ENCODE results near the gene NRK.
"Not testable (repeated sequence)": the region's sequence is repeated elsewhere in the genome, so short reads cannot be mapped to it uniquely, and the experiment has no call there.

Gene NRK

GRCh38 chrX:105803891-105804290 is 18.4 kb upstream of the NRK start:
- H3K36me3 ChIP-seq (ENCODE audit: control insufficient read depth in 2 of 2, insufficient read depth in 1 of 2, low read length in 2 of 2), result no peaks in the 10 kb centered on the region
- H3K4me3 ChIP-seq (ENCODE audit: low read depth, low read length), result no peak overlapping the region
- no peak overlapping the region for H3K27ac ChIP-seq (ENCODE audit: extremely low read depth, low read depth, low read length)
- ChIA-PET POLR2A (no interaction called here), CTCF (no interaction called here)
- no peaks in the 10 kb centered on the region for H3K4me1 ChIP-seq (ENCODE audit: control insufficient read depth, insufficient read depth, low read length)
- no peak for TF ChIP-seq ZNF280D (tag by site-specific recombination; IDR thresholded peaks at IDR 0.05)
- no peak for TF ChIP-seq ZNF768 (tag by site-specific recombination; IDR thresholded peaks at IDR 0.05)
- no peak for TF ChIP-seq ZSCAN23 (tag by site-specific recombination; IDR thresholded peaks at IDR 0.05)
- TF ChIP-seq ZBTB7A (tag by site-specific recombination; IDR thresholded peaks at IDR 0.05; ENCODE audit: low read depth), result no peak
- no peak for TF ChIP-seq ZNF571 (tag by site-specific recombination; IDR thresholded peaks at IDR 0.05)
- no peak for TF ChIP-seq ZNF692 (tag by site-specific recombination; IDR thresholded peaks at IDR 0.05)
- no peak for TF ChIP-seq ZBTB1 (tag by site-specific recombination; IDR thresholded peaks at IDR 0.05)
- TF ChIP-seq ZNF701 (tag by site-specific recombination; IDR thresholded peaks at IDR 0.05), result no peak
- no peaks in the 10 kb centered on the region for H3K9me3 ChIP-seq (ENCODE audit: control insufficient read depth, insufficient read depth, low read depth, low read length)

- TF ChIP-seq ZNF280D (tag by site-specific recombination; IDR thresholded peaks at IDR 0.05) (0 out of 2 replicates have a peak, but pooled peaks have one; percentile 68), ZNF146 (tag by site-specific recombination; IDR thresholded peaks at IDR 0.05) (peak; percentile 78)
- H3K4me3 ChIP-seq (ENCODE audit: low read depth, low read length); POLR2A ChIA-PET; H3K9me3 ChIP-seq (ENCODE audit: control insufficient read depth, insufficient read depth, low read depth, low read length); CTCF ChIA-PET; H3K27ac ChIP-seq (ENCODE audit: extremely low read depth, low read depth, low read length); H3K4me1 ChIP-seq (ENCODE audit: control insufficient read depth, insufficient read depth, low read length); H3K36me3 ChIP-seq (ENCODE audit: control insufficient read depth in 2 of 2, insufficient read depth in 1 of 2, low read length in 2 of 2): not testable (repeated sequence)
Observed at GRCh38 chrX:105805655-105806054, 16.7 kb upstream of the NRK start.

GRCh38 chrX:105816517-105816916 is 5.8 kb upstream of the NRK start:
- Histone ChIP-seq H3K4me3 (ENCODE audit: low read depth, low read length) (no peak overlapping the region), H3K9me3 (ENCODE audit: control insufficient read depth, insufficient read depth, low read depth, low read length) (no peaks in the 10 kb centered on the region), H3K27ac (ENCODE audit: extremely low read depth, low read depth, low read length) (no peak overlapping the region), H3K4me1 (ENCODE audit: control insufficient read depth, insufficient read depth, low read length) (no peaks in the 10 kb centered on the region), H3K36me3 (ENCODE audit: control insufficient read depth in 2 of 2, insufficient read depth in 1 of 2, low read length in 2 of 2) (no peaks in the 10 kb centered on the region)
- ChIA-PET CTCF (interaction anchor here (0.7 kb wide), 1 partner anchor 827 kb away, joined by 3 read pairs; no protein-coding TSS in a partner anchor), POLR2A (no interaction called here)
- no peak for TF ChIP-seq PRDM10 (tag by site-specific recombination; IDR thresholded peaks at IDR 0.05)
- TF ChIP-seq ZNF292 (tag by site-specific recombination; IDR thresholded peaks at IDR 0.05; ENCODE audit: borderline replicate concordance, low read depth), result no peak
- TF ChIP-seq HOXC10 (CRISPR knock-in tag; IDR thresholded peaks at IDR 0.05), result no peak
- TF ChIP-seq PRDM4 (tag by site-specific recombination; IDR thresholded peaks at IDR 0.05), result no peak
- no peak for TF ChIP-seq ZNF639 (tag by site-specific recombination; IDR thresholded peaks at IDR 0.05)
- TF ChIP-seq PRDM1 (tag by site-specific recombination; IDR thresholded peaks at IDR 0.05), result no peak
- TF ChIP-seq ZNF791 (tag by site-specific recombination; IDR thresholded peaks at IDR 0.05), result no peak

Measured in HEK293 (cell line).